HG03342 (cell line): ENCODE results near the gene ZNF436.
"Not testable (repeated sequence)": the region's sequence is repeated elsewhere in the genome, so short reads cannot be mapped to it uniquely, and the experiment has no call there.

ENCODE experiments used
- ATAC-seq: cut with Tn5 transposase; IDR thresholded peaks from one replicate; pipeline ENCODE4 v1.9.1; 2021; ENCODE audit warnings: mild to moderate bottlenecking, moderate library complexity; ENCODE audit not compliant: unreplicated experiment

The ZNF436 gene

GRCh38 chr1:23330846-23331245 lies 38.8 kb downstream of the ZNF436 start:
- ATAC-seq, result no peak

GRCh38 chr1:23325393-23325792 lies 44.2 kb downstream of the ZNF436 start:
- ATAC-seq, result no peak

- ATAC-seq, result no peak
Measured at GRCh38 chr1:23322770-23323169, 46.9 kb downstream of the ZNF436 start.

GRCh38 chr1:23310280-23310679 lies 59.4 kb downstream of the ZNF436 start:
- not testable (repeated sequence) for ATAC-seq
